ENCODE measurements around the gene CITED1.

GRCh38 chrX:72314881-72315280, 9.2 kb upstream of the CITED1 start:
- TF ChIP-seq CTCF (IDR thresholded peaks at IDR 0.05) (no peak), POLR2A (IDR thresholded peaks at IDR 0.05) (no peak)

Measured in heart left ventricle (tissue), 13 donors.